Body of pancreas (tissue), 4 donors: ENCODE measurements around the gene USP48. TPM values are rescaled to one million over a fixed set of nuclear protein-coding genes. Genes with fewer than 3 reads are reported as not detected.

ENCODE experiments used
- ATAC-seq: fragments of 150-250 bp; one replicate; pipeline ENCODE4 v1.9.1; 2016
- DNase-seq, 4 donors: peaks; one replicate each; pipeline ENCODE4 v3.0.0-alpha.2; 2019
- H3K27ac ChIP-seq, 4 donors: fragments of 200-600 bp; sonication (generic); 1 replicate in 3 of 4; 2 replicates in 1 of 4; pipeline versions ENCODE4 v1.5.1 to v1.6.1; 2016 to 2019; ENCODE audit warnings: mild to moderate bottlenecking in 1 of 4, mixed read lengths in 1 of 4, moderate library complexity in 1 of 4
- H3K27me3 ChIP-seq, 2 donors: fragments of 200-600 bp; sonication (generic); one replicate each; pipeline ENCODE4 v1.6.0; 2016; ENCODE audit warnings: mild to moderate bottlenecking in 1 of 2
- H3K36me3 ChIP-seq, 2 donors: fragments of 200-600 bp; sonication (generic); replicated peaks in 1 of 2; 2 replicates each; pipeline ENCODE4 v1.5.1; 2016; ENCODE audit warnings: low read depth in 2 of 2; ENCODE audit not compliant: insufficient read depth in 1 of 2
- H3K4me1 ChIP-seq: fragments of 200-600 bp; sonication (generic); one replicate; pipeline ENCODE4 v1.6.0; 2016
- H3K4me3 ChIP-seq, 2 donors: fragments of 200-600 bp; sonication (generic); 1 replicate in 1 of 2; 2 replicates in 1 of 2; pipeline ENCODE4 v1.5.1; 2016 to 2019
- H3K9me3 ChIP-seq, 3 donors: fragments of 200-600 bp; sonication (generic); 1 replicate in 2 of 3; 2 replicates in 1 of 3; pipeline ENCODE4 v1.5.1; 2016
- POLR2A ChIP-seq, 3 donors: fragments of 450-650 bp; IDR thresholded peaks; one replicate each; pipeline ENCODE4 v1.6.1; 2016; ENCODE audit warnings: antibody characterized with exemption in 3 of 3, mild to moderate bottlenecking in 2 of 3
- WGBS, 2 donors: methylation state at CpG; one replicate each; pipeline ENCODE4 v1.1.5; 2017; 5-methylcytosine and 5-hydroxymethylcytosine counted together
- intact Hi-C: fragments of 100-400 bp; cut with DNase I; formaldehyde crosslinking; loops from one replicate; pipeline ENCODE4 v1.15.1; 2023
- total RNA-seq, 2 donors: library from RNA; depleted of rRNA; stranded (reverse); fragments of >200 nt; gene quantifications; one replicate each; pipeline ENCODE4 v1.1.0, GENCODE V29; 2016
- TF ChIP-seq, protein P1 (sequence below), 7 experiments: fragments of 450-650 bp in 4 of 7; fragments of 200-600 bp in 3 of 7; sonication (generic) in 3 of 7; IDR thresholded peaks; one replicate each; pipeline ENCODE4 v1.5.1; 2016 to 2019; ENCODE audit warnings: antibody characterized with exemption in 7 of 7

The USP48 gene
- total RNA-seq, 2 donors from 2014 or later = 25.4 to 72.9 TPM

DNA sequence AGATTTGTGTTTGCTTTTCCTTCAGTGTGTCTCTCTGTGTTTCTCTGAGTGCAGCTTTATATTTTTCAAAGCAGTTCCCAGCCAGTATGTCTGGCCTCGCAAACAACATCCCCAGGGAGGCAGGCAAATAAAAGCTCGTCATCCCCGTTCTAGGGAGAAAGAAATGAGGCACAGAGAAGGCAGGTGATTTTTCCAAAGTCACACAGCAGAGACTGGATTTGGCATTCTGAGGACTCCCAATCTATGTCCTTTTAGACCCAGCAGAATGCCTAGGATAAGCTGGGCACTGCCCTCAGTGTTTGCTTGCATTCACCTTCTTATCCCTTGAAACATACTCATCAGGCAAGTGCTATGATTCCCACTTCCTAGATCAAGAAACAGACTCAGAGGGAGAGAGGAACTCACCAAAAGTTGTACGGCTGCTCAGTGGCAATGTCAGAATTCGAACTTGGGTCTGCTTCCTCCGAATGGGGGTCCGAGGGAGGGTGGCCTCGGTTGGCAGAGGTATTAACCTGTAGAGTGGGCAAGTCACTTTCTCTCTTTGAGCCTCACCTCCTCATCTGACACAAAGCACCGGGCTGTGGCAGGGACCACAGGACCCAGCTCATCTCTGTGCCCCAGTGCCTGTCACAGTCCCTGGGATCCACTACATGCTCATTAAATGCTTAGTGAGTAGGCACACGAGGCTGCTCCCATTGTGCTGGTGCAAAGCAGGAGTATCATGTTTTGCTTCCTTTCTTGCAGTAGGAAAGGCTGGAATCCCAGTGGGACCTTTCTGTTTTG is 118.0 kb downstream of the USP48 start:
- ATAC-seq (no peak), DNase-seq (peak in 1 of 4 donors; percentile 2)
- H3K27ac ChIP-seq = no peak overlapping the region
- TF ChIP-seq POLR2A (IDR thresholded peaks at IDR 0.05) = no peak
- TF ChIP-seq, protein P1, sequence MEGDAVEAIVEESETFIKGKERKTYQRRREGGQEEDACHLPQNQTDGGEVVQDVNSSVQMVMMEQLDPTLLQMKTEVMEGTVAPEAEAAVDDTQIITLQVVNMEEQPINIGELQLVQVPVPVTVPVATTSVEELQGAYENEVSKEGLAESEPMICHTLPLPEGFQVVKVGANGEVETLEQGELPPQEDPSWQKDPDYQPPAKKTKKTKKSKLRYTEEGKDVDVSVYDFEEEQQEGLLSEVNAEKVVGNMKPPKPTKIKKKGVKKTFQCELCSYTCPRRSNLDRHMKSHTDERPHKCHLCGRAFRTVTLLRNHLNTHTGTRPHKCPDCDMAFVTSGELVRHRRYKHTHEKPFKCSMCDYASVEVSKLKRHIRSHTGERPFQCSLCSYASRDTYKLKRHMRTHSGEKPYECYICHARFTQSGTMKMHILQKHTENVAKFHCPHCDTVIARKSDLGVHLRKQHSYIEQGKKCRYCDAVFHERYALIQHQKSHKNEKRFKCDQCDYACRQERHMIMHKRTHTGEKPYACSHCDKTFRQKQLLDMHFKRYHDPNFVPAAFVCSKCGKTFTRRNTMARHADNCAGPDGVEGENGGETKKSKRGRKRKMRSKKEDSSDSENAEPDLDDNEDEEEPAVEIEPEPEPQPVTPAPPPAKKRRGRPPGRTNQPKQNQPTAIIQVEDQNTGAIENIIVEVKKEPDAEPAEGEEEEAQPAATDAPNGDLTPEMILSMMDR (IDR thresholded peaks at IDR 0.05) = no peak
- intact Hi-C loops = loop anchor here (5.0 kb wide), 1 partner anchor 63 kb away; no protein-coding TSS in a partner anchor
- no peak overlapping the region for H3K4me3 ChIP-seq
- peaks cover 24% of the 10 kb centered on the region for H3K4me1 ChIP-seq
- H3K36me3 ChIP-seq = no peaks in the 10 kb centered on the region
- no peaks in the 10 kb centered on the region for H3K27me3 ChIP-seq
- no peaks in the 10 kb centered on the region for H3K9me3 ChIP-seq
- whole genome bisulfite sequencing, 2 donors = 76 to 79% methylated on average over 10 of the region's 10 CpGs

DNA sequence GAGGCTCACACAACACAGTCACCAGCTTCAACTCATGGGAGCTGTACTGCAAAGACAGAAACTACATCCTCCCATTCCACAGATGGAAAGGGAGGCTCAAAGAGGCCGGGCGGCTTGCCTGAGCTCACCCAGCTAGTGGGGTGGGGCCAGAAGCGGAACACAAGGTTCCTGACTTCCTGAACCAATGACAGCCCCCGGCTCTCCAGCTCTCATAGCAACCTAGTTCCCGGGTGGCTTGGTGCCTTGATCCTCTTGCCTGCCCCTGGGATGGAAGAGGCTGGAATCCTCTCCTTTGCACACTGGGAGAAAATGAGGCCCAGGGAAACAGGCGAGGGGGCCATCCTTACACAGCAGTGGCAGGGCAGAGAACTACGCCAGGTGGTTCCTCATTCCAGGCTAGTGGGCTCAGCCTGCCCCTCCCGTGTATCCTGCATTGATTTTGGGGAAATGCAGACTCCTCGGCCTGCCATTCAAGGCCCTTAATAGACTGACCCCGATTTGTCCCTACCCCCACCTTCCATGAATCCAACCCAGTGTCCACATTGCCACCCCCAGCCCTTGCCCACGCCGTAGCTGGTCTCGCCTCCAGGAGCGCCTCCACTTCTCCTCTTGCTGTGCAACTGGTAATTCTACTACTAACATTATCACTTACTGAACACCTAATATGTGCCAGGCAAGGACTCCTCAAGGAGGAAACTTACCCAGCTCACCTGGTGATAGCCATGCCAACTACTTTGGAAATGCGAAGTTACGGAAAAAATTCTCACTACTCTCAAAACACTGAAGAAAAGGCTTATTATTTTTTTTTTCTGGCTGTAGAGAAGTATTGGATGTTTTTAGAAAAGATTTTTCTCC is 118.8 kb downstream of the USP48 start:
- DNase-seq (peak in 1 of 4 donors; percentile 8), ATAC-seq (no peak)
- Histone ChIP-seq H3K9me3 (no peaks in the 10 kb centered on the region), H3K4me3 (no peak overlapping the region), H3K27me3 (no peaks in the 10 kb centered on the region), H3K27ac (no peak overlapping the region), H3K4me1 (peaks cover 20% of the 10 kb centered on the region), H3K36me3 (no peaks in the 10 kb centered on the region)
- WGBS, 2 donors = 70 to 76% methylated on average over 16 of the region's 16 CpGs
- intact Hi-C loops = loop anchor here (5.0 kb wide), 1 partner anchor 62 kb away; no protein-coding TSS in a partner anchor
- no peak for TF ChIP-seq POLR2A (IDR thresholded peaks at IDR 0.05)
- TF ChIP-seq, protein P1 (IDR thresholded peaks at IDR 0.05) = no peak

DNA sequence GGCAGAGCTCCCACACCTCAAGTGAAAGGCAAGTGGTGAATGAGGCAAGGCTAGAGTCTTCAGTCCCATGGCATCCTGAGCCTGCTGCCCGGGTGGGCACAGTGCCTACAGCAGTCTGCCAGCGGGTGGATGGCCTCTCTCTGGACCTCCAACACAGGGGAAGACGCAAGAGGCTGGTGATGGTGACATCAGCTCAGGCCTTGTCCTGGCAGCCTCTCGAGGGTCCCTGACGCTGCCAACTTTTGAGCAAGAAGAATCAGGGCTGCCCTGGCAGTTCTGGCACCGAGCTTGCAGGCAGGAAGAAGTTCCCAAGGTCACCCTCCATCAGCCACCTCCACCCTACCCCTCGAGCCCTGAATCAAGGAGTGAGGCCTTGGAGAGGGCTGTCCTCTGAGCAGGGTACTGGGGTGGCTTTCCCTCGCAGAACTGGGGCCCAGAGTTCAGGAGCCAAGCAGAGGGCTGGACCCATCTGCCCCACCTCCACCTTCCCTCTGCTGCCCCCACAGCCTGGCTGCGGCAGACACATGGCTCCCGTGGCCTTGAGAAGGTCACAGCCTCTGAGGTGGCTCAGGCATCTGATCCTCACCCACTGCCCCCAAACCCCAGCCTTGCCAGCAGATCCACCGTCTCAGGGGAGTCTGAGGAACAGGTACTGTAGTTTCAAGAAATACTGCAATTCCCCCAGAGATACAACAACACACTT is 119.5 kb downstream of the USP48 start:
- H3K4me1 ChIP-seq = peaks cover 13% of the 10 kb centered on the region
- ATAC-seq = no peak
- no peaks in the 10 kb centered on the region for H3K36me3 ChIP-seq
- intact Hi-C loops = loop anchor here (5.0 kb wide), 1 partner anchor 61 kb away; no protein-coding TSS in a partner anchor
- H3K27me3 ChIP-seq = no peaks in the 10 kb centered on the region
- no peak for TF ChIP-seq POLR2A (IDR thresholded peaks at IDR 0.05)
- TF ChIP-seq, protein P1 (IDR thresholded peaks at IDR 0.05) = no peak
- no peaks in the 10 kb centered on the region for H3K9me3 ChIP-seq
- 27 to 45% methylated on average over 2 to 11 of the region's 11 CpGs for WGBS, 2 donors
- DNase-seq = peak in 2 of 4 donors; percentile 14 to 64
- no peak overlapping the region for H3K4me3 ChIP-seq
- H3K27ac ChIP-seq = no peak overlapping the region

DNA sequence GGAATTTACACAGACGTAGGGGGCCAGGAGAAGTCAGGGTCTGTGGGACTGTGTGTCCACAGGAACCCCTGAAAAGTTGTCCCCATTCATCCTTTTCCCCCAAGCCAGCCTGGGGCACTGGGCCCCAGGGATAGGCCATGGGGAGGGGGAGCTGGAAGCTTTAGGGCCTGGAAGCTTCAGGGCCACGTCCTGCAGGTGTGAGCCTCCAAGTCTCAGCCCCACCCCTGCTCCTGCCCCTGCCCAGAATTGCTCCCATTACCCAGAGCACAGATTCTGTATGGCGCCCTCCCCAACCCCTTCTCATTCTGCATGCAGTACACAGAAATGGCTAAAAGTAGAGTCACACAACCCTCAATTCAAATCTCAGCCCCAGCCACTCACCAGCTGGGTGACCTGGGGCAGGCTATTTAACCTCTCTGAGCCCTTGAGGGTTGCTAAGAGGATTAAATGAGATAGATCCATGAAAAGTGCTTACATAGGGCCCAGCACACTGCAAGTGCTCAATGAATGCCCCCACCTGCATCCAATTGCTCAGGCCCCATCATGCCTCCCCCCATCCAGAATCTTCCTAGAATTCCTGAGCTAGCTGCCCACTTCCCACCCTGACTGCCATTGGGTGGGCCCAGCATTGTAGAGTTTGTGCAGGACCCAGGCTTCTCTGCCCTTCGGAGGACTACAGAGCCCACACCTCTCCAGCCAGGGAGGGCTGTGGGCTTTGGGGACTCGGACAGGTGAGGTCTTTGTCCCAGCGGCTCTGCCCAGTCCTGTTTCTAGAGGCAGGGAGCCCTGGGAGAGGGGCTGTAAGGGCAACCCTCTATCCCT is 120.3 kb downstream of the USP48 start:
- Histone ChIP-seq H3K4me1 (peaks cover 5% of the 10 kb centered on the region), H3K9me3 (no peaks in the 10 kb centered on the region), H3K27me3 (no peaks in the 10 kb centered on the region), H3K27ac (no peak overlapping the region), H3K4me3 (no peak overlapping the region), H3K36me3 (no peaks in the 10 kb centered on the region)
- TF ChIP-seq POLR2A (IDR thresholded peaks at IDR 0.05) = no peak
- TF ChIP-seq, protein P1 (IDR thresholded peaks at IDR 0.05) = no peak
- WGBS, 2 donors = 77 to 78% methylated on average over 3 to 6 of the region's 6 CpGs
- ATAC-seq (no peak), DNase-seq (peak in 1 of 4 donors; percentile 2)
- intact Hi-C loops = loop anchor here (5.0 kb wide), 1 partner anchor 60 kb away; no protein-coding TSS in a partner anchor
